GM19238 (cell line): ENCODE data around the gene ATP9A.

Experiments used
- DNase-seq: peaks from one replicate; pipeline ENCODE4 v3.0.0; 2011; ENCODE audit warnings: low spot score; ENCODE audit not compliant: insufficient read length

ATP9A gene

DNA sequence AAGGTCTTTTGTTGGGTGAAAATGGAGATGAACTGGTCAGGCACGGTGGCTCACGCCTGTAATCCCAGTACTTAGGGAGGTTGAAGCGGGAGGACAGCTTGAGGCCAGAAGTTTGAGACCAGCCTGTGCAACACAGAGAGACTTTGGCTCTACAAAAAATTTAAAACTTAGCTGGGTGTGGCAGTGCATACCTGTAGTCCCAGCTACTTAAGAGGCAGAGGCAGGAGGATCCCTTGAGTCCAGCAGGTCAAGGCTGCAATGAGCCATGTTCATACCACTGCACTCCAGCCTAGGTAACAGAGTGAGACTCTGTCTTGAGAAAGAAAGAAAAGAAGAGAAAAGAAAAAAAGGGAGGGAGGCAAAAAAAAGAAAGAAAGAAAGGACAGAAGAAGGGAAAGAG lies 134.8 kb downstream of the ATP9A start:
- no peak for DNase-seq

DNA sequence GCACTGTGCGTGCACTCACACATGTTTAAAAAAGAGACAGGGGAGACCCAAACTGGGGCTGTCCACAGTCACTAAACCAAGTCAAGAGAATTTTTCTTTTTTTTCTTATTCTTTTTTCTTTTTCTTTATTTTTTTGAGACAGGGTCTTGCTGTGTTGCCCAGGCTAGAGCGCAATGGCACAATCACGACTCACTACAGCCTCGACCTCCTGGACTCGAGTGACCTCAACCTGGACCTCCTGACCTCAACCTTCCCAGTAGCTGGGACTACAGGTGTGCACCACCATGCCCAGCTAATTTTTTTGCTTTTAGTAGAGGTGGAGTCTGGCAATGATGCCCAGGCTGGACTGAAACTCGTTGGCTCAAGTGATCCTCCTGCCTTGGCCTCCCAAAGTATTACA lies 136.2 kb downstream of the ATP9A start:
- no peak for DNase-seq

DNA sequence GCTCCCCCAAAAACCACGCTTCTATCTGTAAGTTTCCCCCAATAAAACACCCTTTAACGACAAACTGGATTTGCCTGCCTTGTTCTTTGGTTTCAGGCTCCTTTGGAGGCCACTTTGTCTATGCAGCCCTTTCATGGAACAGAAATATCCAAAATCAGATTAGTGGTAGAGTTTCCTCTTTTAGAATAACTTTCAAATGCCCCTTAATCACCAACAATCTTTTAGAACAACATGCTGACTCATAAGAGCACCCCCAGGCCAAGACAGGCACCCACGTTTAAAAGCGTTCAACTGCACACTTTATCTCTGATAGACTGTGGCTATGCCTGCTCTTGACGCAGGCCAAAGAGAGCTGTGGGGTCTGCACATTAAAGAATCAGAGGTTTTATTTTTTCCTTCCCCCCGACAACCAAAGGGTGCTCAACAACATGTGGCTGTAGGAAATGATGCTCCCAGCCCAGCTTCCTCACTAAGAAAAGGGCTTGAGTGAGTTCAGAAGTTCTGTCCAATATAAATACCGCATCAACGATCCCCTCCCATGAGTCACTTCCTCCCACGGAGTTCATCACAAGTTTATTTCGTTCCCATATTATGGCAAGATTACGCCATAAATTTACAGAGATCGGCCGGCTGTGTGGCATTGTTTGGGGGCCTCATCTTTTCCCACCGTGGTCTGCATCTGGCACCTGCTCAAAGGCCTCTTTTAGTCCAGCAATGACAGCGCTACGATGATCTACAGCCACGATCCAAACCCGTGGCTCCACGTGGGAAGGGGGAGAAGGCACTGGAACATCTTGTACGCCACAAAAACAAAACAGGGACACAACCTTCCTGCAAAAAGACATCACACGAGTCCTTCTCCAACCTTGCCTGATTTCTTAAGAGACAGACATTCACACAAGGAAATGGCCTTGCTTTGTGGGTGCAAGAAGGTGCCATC lies 136.9 kb downstream of the ATP9A start:
- no peak for DNase-seq

DNA sequence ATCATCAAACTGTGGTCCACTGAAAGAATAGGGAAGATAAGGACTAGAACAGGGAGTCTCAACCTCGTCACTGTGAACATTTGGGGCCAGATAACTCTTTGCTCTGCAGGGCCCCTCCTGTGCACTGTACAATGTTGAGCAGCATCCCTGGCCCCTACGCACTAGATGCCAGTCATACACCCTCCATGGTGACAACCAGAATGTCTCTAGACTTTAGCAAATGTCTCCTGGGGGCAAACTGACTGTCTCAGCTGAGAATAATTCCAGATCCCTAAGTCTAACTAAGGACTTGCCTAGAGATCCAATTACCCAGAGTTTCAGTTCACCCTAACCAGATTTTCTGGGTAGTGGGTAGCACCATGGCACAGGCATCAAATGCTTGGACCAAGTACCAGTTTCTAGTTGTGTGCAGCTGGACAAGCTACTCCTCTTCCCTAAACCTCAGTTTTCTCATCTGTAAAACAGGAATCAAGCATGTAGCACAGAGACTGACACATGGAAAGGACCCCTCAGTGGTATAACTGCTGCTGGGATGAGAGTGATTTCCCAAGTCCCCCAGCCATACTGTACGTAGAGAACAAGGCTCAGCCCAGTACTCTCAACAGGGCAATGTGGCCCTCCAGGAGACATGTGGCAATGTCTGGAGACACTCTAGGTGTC lies 138.7 kb downstream of the ATP9A start:
- no peak for DNase-seq

DNA sequence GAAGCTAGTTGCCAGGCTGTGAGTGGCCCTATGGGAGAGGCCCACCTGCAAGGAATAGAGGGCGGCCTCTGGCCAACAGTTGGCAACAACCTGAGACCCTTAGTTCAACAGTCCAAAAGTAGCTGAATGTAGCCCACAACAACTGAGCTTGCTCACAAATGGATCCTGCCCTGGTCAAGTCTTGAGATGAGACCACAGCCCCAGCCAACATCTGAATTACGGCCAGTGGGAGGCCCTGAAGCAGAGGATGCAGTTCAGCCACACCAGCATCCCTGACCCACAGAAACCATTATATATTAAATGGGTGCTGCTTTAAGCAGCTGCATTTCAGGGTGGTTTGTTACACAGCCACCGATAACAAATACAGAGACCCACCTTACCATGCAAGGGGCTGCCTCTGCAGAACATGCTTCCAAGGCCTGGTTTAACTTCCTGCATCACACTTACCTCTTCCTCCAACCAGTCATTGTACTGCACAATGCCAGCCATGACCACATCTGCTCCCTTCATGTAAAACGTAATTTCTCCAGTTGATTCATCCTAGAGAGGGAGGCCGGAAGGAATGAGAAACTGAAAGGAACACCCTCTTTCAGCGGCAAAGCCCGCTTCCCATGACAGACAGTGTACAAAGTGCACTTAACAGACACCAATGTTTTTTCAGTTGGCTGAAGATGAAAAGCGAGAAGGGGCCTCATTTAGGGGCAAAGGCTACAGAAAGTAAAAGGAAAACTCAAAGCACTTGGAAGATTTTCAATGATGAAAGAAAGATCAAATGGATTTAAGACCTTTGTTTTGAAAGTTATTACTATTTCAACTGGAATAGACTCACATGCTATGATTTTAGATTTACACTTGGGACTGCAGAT lies 139.4 kb downstream of the ATP9A start:
- DNase-seq: no peak

DNA sequence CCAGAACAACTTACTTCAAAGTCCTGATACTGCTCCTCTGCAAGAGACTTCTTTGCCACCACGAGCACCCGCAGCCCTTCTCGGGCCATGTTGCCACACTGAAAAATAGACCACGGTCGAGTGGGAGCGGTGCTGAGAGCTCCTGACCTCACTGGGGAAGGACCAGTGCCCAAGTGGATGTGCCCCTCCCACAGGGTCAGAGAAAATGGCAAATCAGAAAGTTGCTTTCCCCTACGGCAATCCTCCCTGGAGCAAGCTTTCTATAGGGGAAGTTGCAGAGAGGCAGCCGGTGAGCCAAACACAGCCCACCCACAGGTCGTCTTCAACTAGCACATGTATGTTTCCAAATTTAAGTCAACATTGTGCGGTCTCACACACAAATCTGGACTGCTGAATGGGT lies 140.6 kb downstream of the ATP9A start:
- DNase-seq: no peak

DNA sequence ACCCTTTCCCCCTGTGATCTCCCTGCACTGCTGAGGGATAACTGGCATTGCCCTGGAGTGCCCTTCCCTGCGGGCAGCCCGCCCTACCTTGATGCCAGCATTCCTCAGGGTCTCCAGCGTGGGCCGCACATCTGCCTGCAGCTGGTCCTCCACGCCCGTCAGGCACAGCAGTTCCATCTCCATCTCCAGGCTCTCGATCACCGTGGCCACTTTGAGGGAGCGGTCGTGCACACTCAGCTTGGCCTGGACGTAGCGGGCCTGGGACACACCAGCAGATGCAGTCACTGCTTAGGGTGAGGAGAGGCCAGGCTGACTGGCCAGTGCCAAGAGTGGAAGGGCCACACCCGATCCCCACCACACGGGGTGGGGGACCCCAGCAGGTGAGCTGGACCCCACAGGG lies 143.1 kb downstream of the ATP9A start:
- no peak for DNase-seq

DNA sequence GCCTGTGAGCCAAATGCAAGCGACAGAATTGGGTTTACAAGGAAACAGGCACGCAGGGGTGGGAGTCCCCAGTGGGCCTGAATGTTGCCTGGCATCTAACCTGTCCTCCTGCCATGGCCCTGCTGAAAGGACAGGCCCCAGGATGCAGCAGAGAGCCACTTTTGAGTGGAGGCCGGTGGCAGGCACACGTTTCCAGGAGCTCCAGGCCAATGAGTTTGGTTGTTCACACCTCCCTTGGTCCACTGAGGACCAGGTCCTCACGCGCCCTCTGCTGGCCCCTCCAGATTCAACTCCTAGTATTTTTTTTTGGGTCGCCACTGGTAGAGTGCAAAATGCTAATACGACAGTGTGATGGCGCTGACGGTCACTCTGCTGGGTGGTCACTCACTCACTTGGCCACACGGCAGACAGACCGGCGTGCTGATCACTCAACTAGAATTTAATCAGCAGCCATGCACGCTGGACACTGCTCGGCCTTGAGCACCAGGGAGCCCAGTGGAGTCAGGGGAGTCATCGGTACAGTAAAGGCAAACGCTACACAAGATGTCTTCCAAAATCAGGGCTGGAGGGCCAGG lies 143.9 kb downstream of the ATP9A start:
- peak; percentile 56 for DNase-seq

DNA sequence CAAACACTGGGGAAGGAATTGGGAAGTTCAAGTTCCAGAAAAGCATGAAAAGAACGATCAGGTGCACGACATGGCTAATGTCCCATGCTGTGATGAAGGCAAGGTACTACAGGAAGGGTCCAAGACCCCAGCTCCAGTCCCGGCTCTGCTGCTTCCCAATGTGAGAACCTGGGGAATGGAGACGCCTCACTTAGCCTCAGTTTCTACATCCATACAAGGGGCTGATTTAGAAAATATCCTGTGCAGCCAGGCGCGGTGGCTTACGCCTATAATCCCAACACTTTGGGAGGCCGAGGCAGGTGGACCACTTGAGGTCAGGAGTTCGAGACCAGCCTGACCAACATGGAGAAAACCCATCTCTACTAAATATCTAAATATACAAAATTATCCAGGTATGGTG lies 144.9 kb downstream of the ATP9A start:
- no peak for DNase-seq

DNA sequence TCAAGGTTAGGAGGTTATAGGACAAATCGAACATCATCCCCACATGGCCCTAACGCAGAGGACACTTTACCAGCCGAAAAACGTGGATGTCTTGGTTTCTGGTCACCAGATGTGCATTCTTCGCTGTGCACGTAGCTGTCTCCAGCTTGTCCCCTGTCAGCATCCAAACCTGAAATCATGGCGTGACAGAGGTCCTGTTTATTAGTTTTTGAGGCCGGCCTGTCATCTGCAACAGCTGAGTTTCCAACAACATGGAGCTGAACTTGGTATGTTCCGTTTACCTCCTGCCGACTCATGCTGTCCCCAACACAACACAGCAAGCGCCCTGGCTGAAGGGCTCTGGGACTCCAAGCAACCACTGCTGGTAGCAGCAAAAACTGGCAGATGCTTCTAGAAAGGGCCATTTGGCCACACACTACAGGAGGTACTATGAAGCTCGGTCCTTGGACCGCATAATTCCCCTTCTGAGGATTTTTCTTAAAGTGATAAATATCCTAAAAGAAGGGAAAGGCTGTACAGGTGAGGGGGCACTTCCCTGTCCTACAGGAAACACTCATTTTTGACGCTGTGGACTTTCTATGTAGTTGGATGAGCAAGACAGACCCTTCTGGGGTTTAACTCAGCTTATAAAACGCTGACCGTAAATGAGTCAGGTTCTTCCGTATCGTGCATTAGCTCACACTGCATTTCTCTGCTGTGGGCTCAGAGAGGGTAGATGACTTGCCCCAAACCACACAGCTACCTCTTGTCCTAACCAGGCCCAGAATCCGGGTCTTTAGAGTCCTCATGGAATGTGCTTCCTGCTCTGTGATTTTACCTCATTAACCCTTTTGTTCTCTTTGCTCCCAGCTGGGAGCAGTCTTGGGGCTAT lies 146.0 kb downstream of the ATP9A start:
- DNase-seq: no peak

DNA sequence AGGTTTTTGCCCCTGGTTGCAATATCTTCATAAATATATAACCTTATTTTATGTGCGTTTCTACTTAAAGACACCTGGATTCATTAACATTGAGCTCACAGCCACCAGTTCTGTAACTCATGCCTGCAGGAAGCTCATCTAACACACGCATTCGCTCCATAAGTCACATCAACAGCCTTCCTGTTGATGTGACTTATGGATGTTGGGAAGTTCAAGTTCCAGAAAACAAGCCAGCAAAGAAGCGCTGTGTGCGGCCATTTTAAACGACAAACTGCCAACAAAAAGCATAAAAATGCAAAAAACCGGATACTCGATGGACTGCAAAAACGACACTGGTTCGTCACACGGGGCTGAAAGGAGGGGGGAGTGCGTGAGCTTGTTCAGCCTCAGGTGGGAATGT lies 147.8 kb downstream of the ATP9A start:
- no peak for DNase-seq

DNA sequence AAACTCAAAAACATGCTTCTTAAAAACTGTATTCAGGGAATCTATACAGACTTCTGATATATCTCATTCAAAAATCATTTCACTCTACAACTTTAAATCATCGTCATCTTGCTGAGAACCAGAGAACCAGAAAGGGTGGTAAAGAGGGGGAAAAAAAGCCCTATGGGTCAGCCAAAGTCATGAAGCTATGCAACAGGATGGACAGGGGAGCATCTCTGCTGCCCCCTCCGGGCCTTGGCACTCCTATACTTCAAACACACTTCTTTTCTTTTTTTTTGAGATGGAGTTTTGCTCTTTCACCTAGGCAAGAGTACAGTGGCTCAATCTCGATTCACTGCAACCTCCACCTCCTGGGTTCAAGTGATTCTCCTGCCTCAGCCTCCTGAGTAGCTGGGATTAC lies 152.1 kb downstream of the ATP9A start:
- DNase-seq: no peak

DNA sequence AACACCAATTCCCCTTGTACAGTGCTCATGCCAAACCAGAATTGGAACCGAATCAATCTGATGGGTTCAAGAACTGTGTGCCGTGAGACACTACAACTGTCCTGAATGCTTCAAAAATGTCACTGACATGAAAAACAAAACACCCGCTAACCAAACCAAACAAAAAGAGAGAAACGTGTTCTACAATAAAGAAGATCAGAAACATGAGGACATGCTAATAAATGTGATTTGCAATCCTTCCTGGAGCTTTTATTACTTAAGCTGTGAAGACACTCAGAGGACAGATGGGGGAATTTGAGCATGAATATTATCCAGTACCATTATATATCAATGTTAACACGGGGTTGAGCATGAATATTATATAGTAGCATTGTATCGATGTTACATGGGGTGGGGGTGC lies 153.5 kb downstream of the ATP9A start:
- no peak for DNase-seq

DNA sequence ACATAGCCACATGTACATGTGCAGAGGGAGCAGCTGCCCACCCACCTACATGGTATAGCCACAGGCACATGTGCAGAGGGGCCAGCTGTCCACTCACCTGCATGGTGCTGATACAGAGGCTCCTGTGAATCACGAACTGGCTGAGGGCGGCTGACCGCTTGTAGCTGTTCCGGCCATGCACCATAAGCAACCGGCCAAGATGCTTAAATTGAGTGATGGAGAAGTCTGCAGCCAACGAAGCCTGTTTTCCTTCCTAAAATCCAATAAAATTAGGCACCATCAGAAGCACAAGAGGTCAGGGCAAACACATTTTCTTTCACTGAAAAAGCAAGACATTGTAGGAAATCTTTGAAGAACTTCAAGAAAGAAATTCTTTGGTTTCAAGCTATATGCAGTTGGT lies 154.6 kb downstream of the ATP9A start:
- no peak for DNase-seq

DNA sequence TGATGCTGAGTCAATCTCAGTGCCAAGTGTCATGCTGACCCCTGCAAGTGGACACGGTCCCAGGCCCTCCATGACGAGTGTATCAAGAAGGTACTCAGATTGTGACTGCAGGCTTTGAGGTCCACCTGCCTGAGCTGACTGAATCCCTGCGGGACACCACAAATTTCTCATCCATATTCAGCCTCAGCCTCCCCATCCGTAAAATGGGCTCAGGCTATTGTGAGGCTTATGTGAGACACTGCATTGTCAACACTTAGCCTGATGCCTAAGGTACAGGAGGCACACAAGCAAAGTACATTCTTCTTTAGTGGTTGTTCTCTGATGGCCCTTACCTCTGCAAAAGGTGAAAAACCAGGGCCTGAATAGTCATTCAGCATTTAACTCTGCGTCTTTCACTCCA lies 155.3 kb downstream of the ATP9A start:
- DNase-seq: no peak

DNA sequence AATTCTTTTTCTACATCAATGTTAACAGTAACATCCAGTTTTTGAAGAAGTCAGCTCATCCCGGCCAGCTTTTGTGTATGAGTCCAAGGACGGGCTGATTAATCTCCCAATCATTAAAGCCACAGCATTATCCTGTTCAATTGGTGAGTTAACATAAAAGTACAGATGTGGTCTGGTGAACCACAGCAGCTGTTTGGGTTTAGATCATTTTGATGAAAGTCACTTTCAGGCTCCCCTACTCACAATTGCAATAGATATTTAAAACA lies 156.6 kb downstream of the ATP9A start:
- no peak for DNase-seq

DNA sequence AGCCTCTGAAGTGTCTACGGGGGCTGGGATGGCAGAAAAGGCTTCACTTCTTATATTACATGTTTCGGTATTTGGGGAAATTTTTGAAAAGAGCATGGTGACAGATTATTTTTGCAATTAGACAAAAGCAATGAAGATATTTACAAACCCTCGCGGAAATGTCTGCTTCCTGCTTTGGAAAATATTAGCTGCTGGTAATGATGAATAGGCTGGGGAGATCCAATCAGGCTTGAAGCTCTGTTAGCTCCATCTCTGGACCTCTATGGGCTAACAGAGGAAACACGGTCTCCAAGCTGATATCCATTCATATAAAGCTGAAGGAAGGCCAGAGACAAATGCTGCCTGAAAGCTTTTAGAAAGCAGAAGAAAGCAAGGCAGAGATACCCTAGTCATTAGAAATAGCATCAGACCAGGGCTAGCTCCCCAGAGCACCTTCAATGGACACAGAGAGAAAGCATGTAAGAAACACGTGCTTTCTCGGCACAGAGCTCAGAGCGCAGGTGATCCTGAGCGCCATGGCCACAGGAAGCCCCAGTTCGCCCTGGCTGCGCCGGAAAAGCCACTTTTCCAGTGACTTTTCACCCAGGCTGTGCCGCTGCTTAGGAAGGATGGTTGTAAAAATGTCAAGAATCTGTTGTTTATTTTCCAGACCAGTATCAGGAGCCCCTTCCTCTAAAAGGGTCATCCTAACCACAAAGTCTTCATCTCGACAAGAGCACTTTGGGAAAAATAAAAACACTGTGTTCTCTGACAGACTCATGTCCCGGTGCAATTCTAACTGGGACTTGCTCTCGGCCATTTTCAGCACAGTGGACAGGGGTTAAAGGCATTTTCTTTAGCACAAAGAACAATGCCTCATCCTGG lies 157.2 kb downstream of the ATP9A start:
- no peak for DNase-seq

DNA sequence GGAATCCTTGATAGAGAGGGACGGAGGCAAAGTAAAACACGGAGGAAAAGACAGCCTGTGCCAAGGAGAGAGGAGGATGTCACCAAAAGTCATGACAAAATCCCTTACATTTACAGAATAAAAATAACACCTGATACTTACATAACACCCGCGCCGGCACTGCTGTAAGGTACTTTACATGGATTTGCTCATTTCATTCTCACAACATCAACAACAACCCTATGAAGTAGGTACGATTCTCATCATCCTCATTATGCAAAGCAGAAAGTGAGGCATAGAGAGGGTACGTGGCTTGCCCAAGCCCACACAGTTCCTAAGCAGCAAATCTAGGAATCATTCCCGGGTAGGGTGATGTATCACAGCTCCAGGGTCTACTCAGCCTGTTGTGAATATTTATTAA lies 158.1 kb downstream of the ATP9A start:
- DNase-seq: no peak

DNA sequence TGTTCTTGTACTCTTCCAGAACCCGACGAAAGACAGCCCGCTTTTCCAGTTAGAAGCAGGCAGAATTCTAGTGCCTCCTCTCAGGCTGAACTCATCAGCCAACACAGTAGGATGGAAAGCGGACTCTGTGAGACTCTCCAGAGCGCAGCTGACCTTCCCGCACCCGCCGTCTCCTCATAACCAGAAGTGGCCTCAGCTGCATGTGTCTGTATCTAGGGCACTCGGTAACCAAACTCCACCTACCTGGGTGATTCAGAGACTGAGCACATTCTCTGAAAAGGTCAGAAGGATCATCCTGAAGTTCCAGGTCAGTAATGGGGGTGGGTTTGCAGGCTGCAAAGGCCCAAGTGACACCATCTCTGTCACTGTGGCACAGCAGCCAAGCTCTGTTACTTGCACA lies 158.9 kb downstream of the ATP9A start:
- no peak for DNase-seq

DNA sequence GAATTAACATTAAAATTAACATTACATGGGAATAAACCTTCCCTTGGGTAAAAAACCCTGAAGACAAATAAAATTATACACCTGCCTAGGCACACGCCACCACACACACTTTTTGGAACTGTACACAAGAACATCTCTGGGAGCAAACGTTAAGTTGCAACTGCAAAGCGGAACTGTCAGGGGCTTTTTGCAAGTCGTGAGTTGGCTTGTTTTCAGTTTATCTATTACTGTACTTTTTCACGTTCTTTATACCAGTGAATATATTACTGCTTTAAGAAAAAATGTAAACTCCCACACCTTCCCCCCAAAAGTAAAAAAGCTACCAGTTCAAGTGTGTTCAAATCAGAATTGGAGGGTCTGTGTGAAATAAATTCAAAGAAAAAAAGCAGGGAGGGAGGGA lies 160.1 kb downstream of the ATP9A start:
- no peak for DNase-seq
